PC-3 (cell line): Measurements from ENCODE around the gene PTPRN2. TPM values are rescaled to one million over a fixed set of nuclear protein-coding genes. Genes with fewer than 3 reads are reported as not detected.

ENCODE experiments used
- ATAC-seq: fragments of 200-7000 bp; cut with Tn5 transposase; 2 replicates; pipeline ENCODE4 v1.9.1; 2020; ENCODE audit warnings: mild to moderate bottlenecking, moderate library complexity
- BruUV-seq: library from RNA; stranded (reverse); fragments of 400-500 nt; replicated peaks from 2 replicates; lab custom pipeline; 2021; lab: Mats Ljungman, UMichigan
- CTCF ChIA-PET: fragments of 300-600 bp; sonication (Branson Sonifier 250); formaldehyde crosslinking; loops from one replicate; lab custom pipeline; 2022; ENCODE audit warnings: antibody characterized with exemption; lab: Charles Lee
- POLR2A ChIA-PET: fragments of 300-600 bp; sonication (Branson Sonifier 250); formaldehyde crosslinking; loops from one replicate; lab custom pipeline; 2022; ENCODE audit warnings: antibody characterized with exemption; ENCODE audit not compliant: unreplicated experiment; lab: Charles Lee
- DNase-seq: peaks from one replicate; pipeline ENCODE4 v3.0.0-alpha.2; 2015
- H2AFZ ChIP-seq: fragments of 300-600 bp; sonication (generic); 2 replicates; pipeline ENCODE4 v1.6.0; 2016; ENCODE audit warnings: antibody characterized with exemption, low read length
- H3F3A ChIP-seq: fragments of 300-600 bp; sonication (generic); one replicate; pipeline ENCODE4 v1.6.0; 2017; ENCODE audit warnings: antibody characterized with exemption, low read length, control low read depth, mild to moderate bottlenecking; ENCODE audit not compliant: unreplicated experiment
- H3K27ac ChIP-seq: fragments of 300-600 bp; sonication (generic); 2 replicates; pipeline ENCODE4 v1.5.1; 2016; ENCODE audit warnings: mild to moderate bottlenecking, low read length
- H3K27me3 ChIP-seq: fragments of 300-600 bp; sonication (generic); 2 replicates; pipeline ENCODE4 v1.6.1; 2016; ENCODE audit warnings: low read length, mixed read lengths
- H3K36me3 ChIP-seq: fragments of 300-600 bp; sonication (generic); 2 replicates; pipeline ENCODE4 v1.6.1; 2016; ENCODE audit warnings: low read depth, mixed run types, low read length, mixed read lengths
- H3K4me1 ChIP-seq: fragments of 300-600 bp; sonication (generic); 2 replicates; pipeline ENCODE4 v1.5.1; 2016; ENCODE audit warnings: low read length; ENCODE audit not compliant: insufficient read depth
- H3K4me2 ChIP-seq: fragments of 300-600 bp; sonication (generic); 2 replicates; pipeline ENCODE4 v1.6.0; 2016; ENCODE audit warnings: low read length
- H3K4me3 ChIP-seq: fragments of 300-600 bp; sonication (generic); 2 replicates; pipeline ENCODE4 v1.5.1; 2016; ENCODE audit warnings: mild to moderate bottlenecking, low read length, mixed read lengths
- H3K79me2 ChIP-seq: fragments of 300-600 bp; sonication (generic); 2 replicates; pipeline ENCODE4 v1.6.1; 2017; ENCODE audit warnings: low read length, mixed read lengths
- H3K9ac ChIP-seq: fragments of 300-600 bp; sonication (generic); 2 replicates; pipeline ENCODE4 v1.6.0; 2016; ENCODE audit warnings: mild to moderate bottlenecking, low read length
- H3K9me2 ChIP-seq: fragments of 300-600 bp; sonication (generic); replicated peaks from 2 replicates; pipeline ENCODE4 v1.6.1; 2016; ENCODE audit warnings: mixed run types, low read length, mixed read lengths
- H3K9me3 ChIP-seq: fragments of 300-600 bp; sonication (generic); 2 replicates; pipeline ENCODE4 v1.6.1; 2016; ENCODE audit warnings: low read length, mixed read lengths
- H4K20me1 ChIP-seq: fragments of 300-600 bp; sonication (generic); 2 replicates; pipeline ENCODE4 v1.6.1; 2016; ENCODE audit warnings: low read length, mixed read lengths
- EZH2 ChIP-seq: fragments of 300-600 bp; sonication (generic); IDR thresholded peaks from one replicate; pipeline ENCODE4 v1.6.1; 2017; ENCODE audit warnings: antibody characterized with exemption, mild to moderate bottlenecking, low read length; ENCODE audit not compliant: unreplicated experiment
- EZH2phosphoT487 ChIP-seq: fragments of 300-600 bp; sonication (generic); IDR thresholded peaks from 2 replicates; pipeline ENCODE4 v1.6.1; 2018; ENCODE audit warnings: mild to moderate bottlenecking, antibody characterized with exemption, low read length, borderline replicate concordance
- intact Hi-C: fragments of 100-400 bp; cut with micrococcal nuclease; formaldehyde crosslinking; loops from 2 replicates; pipeline ENCODE4 v1.9.0; 2023
- total RNA-seq: library from RNA; depleted of rRNA; stranded (reverse); fragments of >200 nt; gene quantifications from 2 replicates; pipeline ENCODE4 v1.2.3, GENCODE V29; 2014
- TF ChIP-seq, protein P1 (sequence below): fragments of 300-600 bp; sonication (generic); conservative IDR thresholded peaks from 2 replicates; pipeline ENCODE4 v1.5.1; 2017; ENCODE audit warnings: antibody characterized with exemption, low read depth, mild to moderate bottlenecking, low read length

PTPRN2 gene
- total RNA-seq, 1 experiment from 2014 or later: 3.2 TPM

DNA sequence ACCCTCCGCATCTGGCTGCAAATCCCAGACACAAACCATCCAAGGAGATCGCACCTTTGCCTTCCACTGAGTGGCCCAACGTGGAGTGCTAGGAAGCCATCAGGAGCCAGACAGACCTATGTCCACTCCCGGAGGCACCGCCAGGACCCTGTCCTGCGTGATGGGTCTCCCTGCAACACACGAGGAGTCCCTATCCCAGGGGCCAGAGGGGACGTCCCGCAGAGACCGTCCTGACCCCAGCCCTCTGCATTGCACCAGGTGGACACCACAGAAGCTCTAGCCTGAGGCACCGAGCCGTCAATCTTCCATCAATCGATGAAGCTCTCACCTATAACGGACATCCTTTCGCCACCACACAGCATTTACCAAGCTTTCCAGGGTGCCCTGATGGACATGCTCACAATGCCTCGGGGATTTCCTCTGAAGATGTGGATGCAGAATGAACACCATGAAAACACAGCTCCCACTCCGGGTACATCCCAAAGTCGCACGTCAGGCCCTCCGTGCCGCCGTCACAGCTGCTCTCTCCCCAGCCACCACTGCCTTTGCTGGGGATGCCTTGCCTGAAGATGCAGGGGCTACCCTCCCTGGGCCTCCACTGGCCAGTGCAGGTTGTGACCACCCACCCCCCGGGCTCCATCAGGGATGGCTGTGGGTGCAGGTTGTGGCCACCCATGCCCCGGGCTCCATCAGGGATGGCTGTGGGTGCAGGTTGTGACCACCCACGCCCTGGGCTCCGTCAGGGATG is 54.1 kb downstream of the PTPRN2 start:
- intact Hi-C loops: no loop called here
- Histone ChIP-seq H3K4me1 (no peaks in the 10 kb centered on the region), H3K9me2 (no peaks in the 10 kb centered on the region), H3K4me2 (no peak overlapping the region), H4K20me1 (no peaks in the 10 kb centered on the region), H3K36me3 (no peaks in the 10 kb centered on the region), H3K9me3 (no peaks in the 10 kb centered on the region), H3K4me3 (no peak overlapping the region), H3K79me2 (no peaks in the 10 kb centered on the region), H3K27me3 (peaks cover 14% of the 10 kb centered on the region), H3F3A (no peaks in the 10 kb centered on the region), H3K27ac (no peak overlapping the region), H2AFZ (no peak overlapping the region), H3K9ac (no peak overlapping the region)
- TF ChIP-seq EZH2phosphoT487 (no peak), EZH2 (no peak)
- TF ChIP-seq, protein P1, sequence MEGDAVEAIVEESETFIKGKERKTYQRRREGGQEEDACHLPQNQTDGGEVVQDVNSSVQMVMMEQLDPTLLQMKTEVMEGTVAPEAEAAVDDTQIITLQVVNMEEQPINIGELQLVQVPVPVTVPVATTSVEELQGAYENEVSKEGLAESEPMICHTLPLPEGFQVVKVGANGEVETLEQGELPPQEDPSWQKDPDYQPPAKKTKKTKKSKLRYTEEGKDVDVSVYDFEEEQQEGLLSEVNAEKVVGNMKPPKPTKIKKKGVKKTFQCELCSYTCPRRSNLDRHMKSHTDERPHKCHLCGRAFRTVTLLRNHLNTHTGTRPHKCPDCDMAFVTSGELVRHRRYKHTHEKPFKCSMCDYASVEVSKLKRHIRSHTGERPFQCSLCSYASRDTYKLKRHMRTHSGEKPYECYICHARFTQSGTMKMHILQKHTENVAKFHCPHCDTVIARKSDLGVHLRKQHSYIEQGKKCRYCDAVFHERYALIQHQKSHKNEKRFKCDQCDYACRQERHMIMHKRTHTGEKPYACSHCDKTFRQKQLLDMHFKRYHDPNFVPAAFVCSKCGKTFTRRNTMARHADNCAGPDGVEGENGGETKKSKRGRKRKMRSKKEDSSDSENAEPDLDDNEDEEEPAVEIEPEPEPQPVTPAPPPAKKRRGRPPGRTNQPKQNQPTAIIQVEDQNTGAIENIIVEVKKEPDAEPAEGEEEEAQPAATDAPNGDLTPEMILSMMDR: no peak
- no TSS peak for BruUV-seq
- CTCF ChIA-PET: no interaction called here
- ATAC-seq: no peak
- POLR2A ChIA-PET: no interaction called here
- no peak for DNase-seq

DNA sequence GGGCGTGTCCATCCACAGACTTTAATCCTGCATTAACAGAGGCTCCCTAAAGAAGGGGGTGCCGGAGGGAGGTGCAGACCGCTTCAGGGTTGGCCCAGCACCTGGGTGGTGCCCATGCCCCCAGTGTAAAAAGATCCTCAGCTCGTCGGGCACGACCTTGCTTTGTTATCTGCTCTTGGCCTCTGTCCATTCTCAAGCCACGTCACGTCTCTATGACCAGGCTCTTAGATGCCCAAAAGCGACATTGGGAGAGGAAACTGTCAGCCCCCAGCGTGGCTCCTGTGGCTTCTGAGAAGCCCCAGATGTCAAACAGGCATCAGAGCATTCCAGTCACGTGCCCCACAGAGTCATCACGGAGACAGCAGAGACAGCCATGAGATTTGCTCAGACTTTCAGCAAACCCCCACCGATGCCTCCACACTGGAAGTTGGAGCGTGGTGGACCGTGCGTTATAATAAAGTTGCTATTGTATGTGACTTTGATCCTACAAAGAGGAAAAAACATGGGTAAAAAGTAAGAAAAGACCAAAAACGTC is 55.5 kb downstream of the PTPRN2 start:
- no peak overlapping the region for H3K27ac ChIP-seq
- no peak for ATAC-seq
- ChIA-PET POLR2A (no interaction called here), CTCF (no interaction called here)
- intact Hi-C loops: no loop called here
- H3K4me3 ChIP-seq: no peak overlapping the region
- no peaks in the 10 kb centered on the region for H3K9me2 ChIP-seq
- H3K4me1 ChIP-seq: no peaks in the 10 kb centered on the region
- DNase-seq: no peak
- H3K36me3 ChIP-seq: no peaks in the 10 kb centered on the region
- H3K9ac ChIP-seq: no peak overlapping the region
- no peaks in the 10 kb centered on the region for H3K79me2 ChIP-seq
- TF ChIP-seq EZH2phosphoT487: no peak
- TF ChIP-seq, protein P1: no peak
- TF ChIP-seq EZH2: no peak
- H3K9me3 ChIP-seq: no peaks in the 10 kb centered on the region
- no peaks in the 10 kb centered on the region for H4K20me1 ChIP-seq
- peaks cover 14% of the 10 kb centered on the region for H3K27me3 ChIP-seq
- H3F3A ChIP-seq: no peaks in the 10 kb centered on the region
- no TSS peak for BruUV-seq
- no peak overlapping the region for H3K4me2 ChIP-seq
- no peak overlapping the region for H2AFZ ChIP-seq

DNA sequence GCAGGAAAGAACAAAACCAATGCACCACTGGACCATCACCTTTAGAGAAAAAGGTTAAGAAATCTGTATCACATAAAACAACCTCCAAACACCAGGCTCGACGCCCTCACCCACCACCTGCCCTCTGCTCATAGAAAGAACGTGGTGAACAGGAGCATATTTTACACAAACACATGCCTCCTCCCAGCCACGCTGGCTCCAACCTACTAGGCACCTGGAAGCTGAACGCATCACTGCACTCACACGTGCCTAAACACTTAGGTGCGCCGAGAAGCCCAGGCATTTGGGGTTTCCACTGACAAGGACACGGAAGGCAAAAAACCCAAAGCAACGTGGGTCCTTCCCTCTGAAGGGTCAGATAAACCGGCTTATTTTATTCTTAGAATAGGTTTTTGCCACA is 56.0 kb downstream of the PTPRN2 start:
- peaks cover 14% of the 10 kb centered on the region for H3K27me3 ChIP-seq
- H3K79me2 ChIP-seq: no peaks in the 10 kb centered on the region
- TF ChIP-seq EZH2 (no peak), EZH2phosphoT487 (no peak)
- TF ChIP-seq, protein P1: no peak
- H3K9me3 ChIP-seq: no peaks in the 10 kb centered on the region
- intact Hi-C loops: no loop called here
- POLR2A ChIA-PET: no interaction called here
- no peak overlapping the region for H3K9ac ChIP-seq
- H3K4me1 ChIP-seq: no peaks in the 10 kb centered on the region
- no peaks in the 10 kb centered on the region for H4K20me1 ChIP-seq
- no peak overlapping the region for H3K4me2 ChIP-seq
- H3K4me3 ChIP-seq: no peak overlapping the region
- CTCF ChIA-PET: no interaction called here
- no peaks in the 10 kb centered on the region for H3K9me2 ChIP-seq
- no peak for DNase-seq
- H3F3A ChIP-seq: no peaks in the 10 kb centered on the region
- no peak overlapping the region for H3K27ac ChIP-seq
- no peak overlapping the region for H2AFZ ChIP-seq
- ATAC-seq: no peak
- BruUV-seq: no TSS peak
- H3K36me3 ChIP-seq: no peaks in the 10 kb centered on the region
